ENCODE data around the gene GABBR2. TPM values are rescaled to one million over a fixed set of nuclear protein-coding genes. Genes with fewer than 3 reads are reported as not detected.

Gene GABBR2
- total RNA-seq, 2 donors from 2014 or later, result not detected

DNA sequence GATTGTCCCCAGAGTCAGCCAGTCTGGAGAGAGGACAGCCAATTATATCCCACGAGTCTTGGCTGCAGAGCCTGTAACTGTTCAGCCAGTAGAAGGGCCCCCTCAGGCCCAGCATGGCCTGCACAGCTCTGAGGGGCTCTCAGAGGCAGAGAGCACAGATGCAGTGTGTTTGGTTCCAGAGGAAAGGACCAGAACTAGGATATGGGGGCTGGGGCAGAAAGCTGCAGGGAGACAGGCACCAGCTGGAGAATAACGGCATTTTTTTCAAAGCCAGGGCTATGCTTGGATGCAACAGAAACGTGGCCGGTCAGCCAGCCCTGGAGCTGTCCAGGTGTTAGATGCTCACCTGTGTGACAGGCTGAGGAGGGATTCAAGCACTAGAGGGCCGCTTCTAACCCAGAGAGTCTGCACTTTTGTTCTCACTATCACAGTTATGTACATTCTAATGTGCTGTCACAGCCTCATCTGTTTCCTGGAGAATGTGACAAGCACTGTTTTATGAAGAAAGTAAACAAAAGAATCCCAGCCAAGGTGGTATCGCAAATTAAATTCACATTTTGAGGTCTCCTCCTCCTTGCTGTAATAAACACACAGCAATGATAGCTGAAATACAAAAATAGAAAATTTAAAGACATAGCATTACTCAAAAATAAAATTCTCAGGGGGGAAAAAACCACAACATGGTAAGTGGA lies 96.5 kb downstream of the GABBR2 start:
- intact Hi-C loops (cut with DNase I), result no loop called here
- DNase-seq, result no peak
- WGBS, 2 donors, result 46 to 73% methylated on average over 5 to 6 of the region's 6 CpGs

DNA sequence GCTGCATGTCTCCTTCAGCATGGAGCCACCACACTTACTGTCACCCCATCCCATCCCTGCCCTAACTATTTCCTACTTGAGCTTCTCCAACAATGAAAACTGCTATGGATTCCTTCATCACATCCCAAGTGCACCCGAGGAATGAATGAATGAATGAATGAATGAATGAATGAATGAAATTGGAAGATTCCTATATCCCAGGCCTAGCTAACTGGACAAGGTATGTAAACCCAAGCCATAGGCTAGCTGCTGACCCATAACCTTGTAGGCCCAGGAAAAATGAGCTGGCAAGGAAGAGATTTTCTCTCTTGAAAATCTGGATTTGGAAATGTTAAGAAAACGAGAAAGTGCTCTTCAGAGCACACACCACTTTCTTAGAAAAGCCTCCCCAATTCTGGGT lies 97.4 kb downstream of the GABBR2 start:
- DNase-seq (no peak), ATAC-seq (no peak)

More for the DNA sequence above, 96.5 kb downstream of the GABBR2 start:
- Histone ChIP-seq H3K36me3 (replicated peaks in 1 of 2; ENCODE audit: insufficient read depth in 1 of 2, low read depth in 2 of 2) (no peaks in the 10 kb centered on the region), H3K27ac (no peak overlapping the region), H3K9me3 (no peaks in the 10 kb centered on the region), H3K4me1 (no peaks in the 10 kb centered on the region), H3K27me3 (no peaks in the 10 kb centered on the region), H3K4me3 (no peak overlapping the region)
- TF ChIP-seq, protein P1, sequence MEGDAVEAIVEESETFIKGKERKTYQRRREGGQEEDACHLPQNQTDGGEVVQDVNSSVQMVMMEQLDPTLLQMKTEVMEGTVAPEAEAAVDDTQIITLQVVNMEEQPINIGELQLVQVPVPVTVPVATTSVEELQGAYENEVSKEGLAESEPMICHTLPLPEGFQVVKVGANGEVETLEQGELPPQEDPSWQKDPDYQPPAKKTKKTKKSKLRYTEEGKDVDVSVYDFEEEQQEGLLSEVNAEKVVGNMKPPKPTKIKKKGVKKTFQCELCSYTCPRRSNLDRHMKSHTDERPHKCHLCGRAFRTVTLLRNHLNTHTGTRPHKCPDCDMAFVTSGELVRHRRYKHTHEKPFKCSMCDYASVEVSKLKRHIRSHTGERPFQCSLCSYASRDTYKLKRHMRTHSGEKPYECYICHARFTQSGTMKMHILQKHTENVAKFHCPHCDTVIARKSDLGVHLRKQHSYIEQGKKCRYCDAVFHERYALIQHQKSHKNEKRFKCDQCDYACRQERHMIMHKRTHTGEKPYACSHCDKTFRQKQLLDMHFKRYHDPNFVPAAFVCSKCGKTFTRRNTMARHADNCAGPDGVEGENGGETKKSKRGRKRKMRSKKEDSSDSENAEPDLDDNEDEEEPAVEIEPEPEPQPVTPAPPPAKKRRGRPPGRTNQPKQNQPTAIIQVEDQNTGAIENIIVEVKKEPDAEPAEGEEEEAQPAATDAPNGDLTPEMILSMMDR (IDR thresholded peaks at IDR 0.05), result no peak
- TF ChIP-seq POLR2A (IDR thresholded peaks at IDR 0.05), result no peak
- no peak for ATAC-seq

GRCh38 chr9:98610711-98611110 lies 98.0 kb downstream of the GABBR2 start:
- no peaks in the 10 kb centered on the region for H3K9me3 ChIP-seq
- TF ChIP-seq, protein P1 (IDR thresholded peaks at IDR 0.05), result no peak
- no peak for TF ChIP-seq POLR2A (IDR thresholded peaks at IDR 0.05)
- no peak overlapping the region for H3K27ac ChIP-seq
- WGBS, 2 donors, result 70 to 72% methylated on average over 5 of the region's 5 CpGs
- H3K4me1 ChIP-seq, result no peaks in the 10 kb centered on the region
- no peaks in the 10 kb centered on the region for H3K36me3 ChIP-seq (replicated peaks in 1 of 2; ENCODE audit: insufficient read depth in 1 of 2, low read depth in 2 of 2)
- no peak for DNase-seq
- no peak for ATAC-seq
- no peaks in the 10 kb centered on the region for H3K27me3 ChIP-seq
- no peak overlapping the region for H3K4me3 ChIP-seq
- intact Hi-C loops (cut with DNase I), result no loop called here

More for the DNA sequence above, 97.4 kb downstream of the GABBR2 start:
- Histone ChIP-seq H3K27me3 (no peaks in the 10 kb centered on the region), H3K4me1 (no peaks in the 10 kb centered on the region), H3K27ac (no peak overlapping the region), H3K9me3 (no peaks in the 10 kb centered on the region), H3K4me3 (no peak overlapping the region), H3K36me3 (replicated peaks in 1 of 2; ENCODE audit: insufficient read depth in 1 of 2, low read depth in 2 of 2) (no peaks in the 10 kb centered on the region)
- 47 to 58% methylated on average over 2 of the region's 2 CpGs for WGBS, 2 donors
- intact Hi-C loops (cut with DNase I), result no loop called here
- no peak for TF ChIP-seq POLR2A (IDR thresholded peaks at IDR 0.05)
- TF ChIP-seq, protein P1 (IDR thresholded peaks at IDR 0.05), result no peak

DNA sequence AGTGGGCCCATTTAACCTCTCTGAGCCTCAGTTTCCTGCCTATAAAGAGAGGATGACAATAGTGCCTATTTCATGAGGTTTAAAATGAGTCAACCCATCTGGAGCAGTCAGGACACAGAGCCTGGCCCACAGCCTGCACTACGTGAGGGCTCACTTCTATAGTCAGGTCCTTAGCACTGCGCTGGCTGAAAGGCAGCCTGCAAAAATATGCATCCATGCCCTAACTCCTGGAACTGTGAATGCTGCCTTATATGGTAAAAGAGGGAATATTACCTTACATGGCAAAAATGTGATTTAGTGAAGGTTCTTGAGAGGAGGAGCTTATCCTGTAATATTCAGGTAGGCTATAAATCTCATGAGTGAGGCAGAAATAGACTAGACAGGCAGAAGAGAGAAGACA lies 98.5 kb downstream of the GABBR2 start:
- H3K36me3 ChIP-seq (replicated peaks in 1 of 2; ENCODE audit: insufficient read depth in 1 of 2, low read depth in 2 of 2), result no peaks in the 10 kb centered on the region
- TF ChIP-seq, protein P1 (IDR thresholded peaks at IDR 0.05), result no peak
- no peak for TF ChIP-seq POLR2A (IDR thresholded peaks at IDR 0.05)
- H3K4me1 ChIP-seq, result no peaks in the 10 kb centered on the region
- DNase-seq (no peak), ATAC-seq (no peak)
- no peaks in the 10 kb centered on the region for H3K27me3 ChIP-seq
- H3K27ac ChIP-seq, result no peak overlapping the region
- 83 to 91% methylated on average over 2 of the region's 2 CpGs for WGBS, 2 donors
- no peak overlapping the region for H3K4me3 ChIP-seq
- no peaks in the 10 kb centered on the region for H3K9me3 ChIP-seq
- intact Hi-C loops (cut with DNase I), result no loop called here

DNA sequence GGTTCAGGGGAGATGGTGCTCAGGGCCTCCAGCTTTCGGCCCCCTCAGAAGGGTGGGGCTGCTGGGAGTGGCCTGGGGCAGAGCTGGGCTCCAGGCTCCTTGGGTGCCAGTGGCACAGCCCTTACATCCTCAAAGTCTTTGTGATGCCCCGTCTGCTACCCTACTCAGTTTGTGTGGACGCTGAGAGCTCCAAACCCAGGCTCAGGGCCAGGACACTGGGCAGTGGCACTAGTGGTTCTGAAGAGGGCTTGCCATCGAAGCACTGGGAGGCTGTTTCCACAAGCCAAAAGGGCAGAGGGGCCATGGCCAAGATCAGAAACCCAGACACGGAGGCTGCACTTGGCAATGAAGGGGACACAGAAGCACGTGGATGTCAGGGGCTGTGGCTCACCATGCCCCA lies 99.1 kb downstream of the GABBR2 start:
- intact Hi-C loops (cut with DNase I), result no loop called here
- H3K27me3 ChIP-seq, result no peaks in the 10 kb centered on the region
- no peaks in the 10 kb centered on the region for H3K9me3 ChIP-seq
- H3K4me3 ChIP-seq, result no peak overlapping the region
- H3K27ac ChIP-seq, result no peak overlapping the region
- ATAC-seq, result no peak
- TF ChIP-seq, protein P1 (IDR thresholded peaks at IDR 0.05), result no peak
- no peaks in the 10 kb centered on the region for H3K4me1 ChIP-seq
- DNase-seq, result no peak
- H3K36me3 ChIP-seq (replicated peaks in 1 of 2; ENCODE audit: insufficient read depth in 1 of 2, low read depth in 2 of 2), result no peaks in the 10 kb centered on the region
- 76 to 83% methylated on average over 2 to 6 of the region's 6 CpGs for WGBS, 2 donors
